HuH-7.5 (cell line): ENCODE data around the gene TAGLN.

Experiments
- DNase-seq: peaks from one replicate; pipeline ENCODE4 v3.0.0; 2011; ENCODE audit warnings: low spot score

TAGLN gene

GRCh38 chr11:117214404-117215110, 15.4 kb downstream of the TAGLN start:
- no peak for DNase-seq

GRCh38 chr11:117217141-117218084, 18.2 kb downstream of the TAGLN start:
- no peak for DNase-seq

GRCh38 chr11:117218133-117218915, 19.2 kb downstream of the TAGLN start:
- no peak for DNase-seq

GRCh38 chr11:117219001-117219400, 19.8 kb downstream of the TAGLN start:
- no peak for DNase-seq

GRCh38 chr11:117219455-117219854, 20.3 kb downstream of the TAGLN start:
- no peak for DNase-seq

- no peak for DNase-seq
Observed at GRCh38 chr11:117219995-117220394, 20.8 kb downstream of the TAGLN start.

- DNase-seq = no peak
Observed at GRCh38 chr11:117220568-117220967, 21.4 kb downstream of the TAGLN start.

- DNase-seq = no peak
Observed at GRCh38 chr11:117220999-117221774, 22.0 kb downstream of the TAGLN start.

GRCh38 chr11:117221775-117222517, 22.8 kb downstream of the TAGLN start:
- DNase-seq = no peak

GRCh38 chr11:117222991-117223740, 24.0 kb downstream of the TAGLN start:
- no peak for DNase-seq

GRCh38 chr11:117223741-117224689, 24.8 kb downstream of the TAGLN start:
- DNase-seq = no peak

GRCh38 chr11:117225553-117226170, 26.5 kb downstream of the TAGLN start:
- no peak for DNase-seq

GRCh38 chr11:117226388-117227385, 27.5 kb downstream of the TAGLN start:
- peak; percentile 82 for DNase-seq

GRCh38 chr11:117228091-117228490, 28.9 kb downstream of the TAGLN start:
- no peak for DNase-seq

- no peak for DNase-seq
Observed at GRCh38 chr11:117229411-117229810, 30.2 kb downstream of the TAGLN start.

- no peak for DNase-seq
Observed at GRCh38 chr11:117229931-117230285, 30.7 kb downstream of the TAGLN start.

GRCh38 chr11:117230286-117230961, 31.3 kb downstream of the TAGLN start:
- no peak for DNase-seq
